Smooth muscle cell (in vitro differentiated cells): ENCODE measurements around the gene FEM1A. TPM values are rescaled to one million over a fixed set of nuclear protein-coding genes. Genes with fewer than 3 reads are reported as not detected.

Experiments
- DNase-seq: peaks from one replicate; lab custom pipeline; 2025; ENCODE audit not compliant: unreplicated experiment; lab: John Stamatoyannopoulos, UW
- H2AFZ ChIP-seq: fragments of 200-600 bp; sonication (generic); 2 replicates; pipeline ENCODE4 v1.6.0; 2016; ENCODE audit warnings: antibody characterized with exemption, low read depth, mild to moderate bottlenecking
- H3F3A ChIP-seq: fragments of 200-600 bp; sonication (generic); 2 replicates; pipeline ENCODE4 v1.6.0; 2017; ENCODE audit warnings: antibody characterized with exemption, low read depth
- H3K27ac ChIP-seq: fragments of 200-600 bp; sonication (generic); 2 replicates; pipeline ENCODE4 v1.5.1; 2016; ENCODE audit warnings: low read depth, mild to moderate bottlenecking
- H3K27me3 ChIP-seq: fragments of 200-600 bp; sonication (generic); 2 replicates; pipeline ENCODE4 v1.6.1; 2016; ENCODE audit warnings: low read depth, mild to moderate bottlenecking
- H3K36me3 ChIP-seq: fragments of 200-600 bp; sonication (generic); 2 replicates; pipeline ENCODE4 v1.5.1; 2016; ENCODE audit warnings: low read depth
- H3K4me1 ChIP-seq: fragments of 200-600 bp; sonication (generic); 2 replicates; pipeline ENCODE4 v1.5.1; 2016; ENCODE audit warnings: low read depth
- H3K4me2 ChIP-seq: fragments of 200-600 bp; sonication (generic); 2 replicates; pipeline ENCODE4 v1.6.0; 2016; ENCODE audit warnings: mild to moderate bottlenecking
- H3K4me3 ChIP-seq: fragments of 200-600 bp; sonication (generic); 2 replicates; pipeline ENCODE4 v1.5.1; 2016; ENCODE audit warnings: mild to moderate bottlenecking
- H3K79me2 ChIP-seq: fragments of 200-600 bp; sonication (generic); 2 replicates; pipeline ENCODE4 v1.6.0; 2016; ENCODE audit warnings: low read depth, mild to moderate bottlenecking
- H3K9ac ChIP-seq: fragments of 200-600 bp; sonication (generic); 2 replicates; pipeline ENCODE4 v1.6.0; 2016; ENCODE audit warnings: low read depth
- H3K9me3 ChIP-seq: fragments of 200-600 bp; sonication (generic); replicated peaks from 2 replicates; pipeline ENCODE4 v1.5.1; 2016; ENCODE audit warnings: low read depth
- H4K20me1 ChIP-seq: fragments of 200-600 bp; sonication (generic); 2 replicates; pipeline ENCODE4 v1.6.0; 2016; ENCODE audit warnings: low read depth
- WGBS: methylation state at CpG from one replicate; pipeline ENCODE4 v1.1.7; 2016; ENCODE audit warnings: low lambda C conversion rate; 5-methylcytosine and 5-hydroxymethylcytosine counted together
- polyA plus RNA-seq: library from polyadenylated mRNA; unstranded; fragments of >200 nt; fragmentation: Nextera tagmentation; extraction: Ambion mirVana; gene quantifications from 2 replicates; pipeline ENCODE4 v1.2.1, GENCODE V29; 2016
- total RNA-seq: library from RNA; depleted of rRNA; stranded (reverse); fragments of >200 nt; gene quantifications from 2 replicates; pipeline ENCODE4 v1.2.3, GENCODE V29; 2014
- TF ChIP-seq, protein P1 (sequence below): fragments of 200-600 bp; sonication (generic); IDR thresholded peaks from 2 replicates; pipeline ENCODE4 v1.5.1; 2017; ENCODE audit warnings: borderline replicate concordance, mild to moderate bottlenecking, antibody characterized with exemption; ENCODE audit not compliant: insufficient read depth, poor library complexity, severe bottlenecking

Gene FEM1A
- total and polyA plus RNA-seq, 2 experiments from 2014 or later = 1.6 to 7.1 TPM

DNA sequence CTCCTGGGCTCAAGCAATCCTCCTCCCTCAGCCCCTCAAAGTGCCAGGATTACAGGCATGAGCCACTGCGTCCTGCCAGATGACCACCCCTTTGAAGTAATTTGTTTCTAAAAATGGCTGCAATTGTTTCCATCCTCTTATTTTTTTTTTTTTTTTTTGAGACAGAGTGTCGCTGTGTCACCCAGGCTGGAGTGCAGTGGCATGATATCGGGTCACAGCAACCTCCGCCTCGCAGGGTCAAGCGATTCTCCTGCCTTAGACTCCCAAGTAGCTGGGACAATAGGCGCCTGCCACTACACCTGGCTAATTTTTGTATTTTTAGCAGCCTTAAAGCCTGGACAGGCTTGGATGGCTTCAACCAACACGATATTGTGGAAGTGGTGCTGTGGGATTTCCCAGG is 45.5 kb upstream of the FEM1A start:
- Histone ChIP-seq H3K4me2 (no peak overlapping the region), H3K9ac (no peak overlapping the region), H3K4me1 (no peaks in the 10 kb centered on the region), H3K4me3 (no peak overlapping the region), H4K20me1 (no peaks in the 10 kb centered on the region), H2AFZ (no peak overlapping the region), H3F3A (peaks cover 2% of the 10 kb centered on the region), H3K27me3 (peaks cover 4% of the 10 kb centered on the region), H3K79me2 (no peaks in the 10 kb centered on the region), H3K9me3 (no peaks in the 10 kb centered on the region), H3K36me3 (no peaks in the 10 kb centered on the region), H3K27ac (no peak overlapping the region)
- DNase-seq = no peak
- TF ChIP-seq, protein P1, sequence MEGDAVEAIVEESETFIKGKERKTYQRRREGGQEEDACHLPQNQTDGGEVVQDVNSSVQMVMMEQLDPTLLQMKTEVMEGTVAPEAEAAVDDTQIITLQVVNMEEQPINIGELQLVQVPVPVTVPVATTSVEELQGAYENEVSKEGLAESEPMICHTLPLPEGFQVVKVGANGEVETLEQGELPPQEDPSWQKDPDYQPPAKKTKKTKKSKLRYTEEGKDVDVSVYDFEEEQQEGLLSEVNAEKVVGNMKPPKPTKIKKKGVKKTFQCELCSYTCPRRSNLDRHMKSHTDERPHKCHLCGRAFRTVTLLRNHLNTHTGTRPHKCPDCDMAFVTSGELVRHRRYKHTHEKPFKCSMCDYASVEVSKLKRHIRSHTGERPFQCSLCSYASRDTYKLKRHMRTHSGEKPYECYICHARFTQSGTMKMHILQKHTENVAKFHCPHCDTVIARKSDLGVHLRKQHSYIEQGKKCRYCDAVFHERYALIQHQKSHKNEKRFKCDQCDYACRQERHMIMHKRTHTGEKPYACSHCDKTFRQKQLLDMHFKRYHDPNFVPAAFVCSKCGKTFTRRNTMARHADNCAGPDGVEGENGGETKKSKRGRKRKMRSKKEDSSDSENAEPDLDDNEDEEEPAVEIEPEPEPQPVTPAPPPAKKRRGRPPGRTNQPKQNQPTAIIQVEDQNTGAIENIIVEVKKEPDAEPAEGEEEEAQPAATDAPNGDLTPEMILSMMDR = no peak
- WGBS = 87% methylated on average over 8 of the region's 8 CpGs

DNA sequence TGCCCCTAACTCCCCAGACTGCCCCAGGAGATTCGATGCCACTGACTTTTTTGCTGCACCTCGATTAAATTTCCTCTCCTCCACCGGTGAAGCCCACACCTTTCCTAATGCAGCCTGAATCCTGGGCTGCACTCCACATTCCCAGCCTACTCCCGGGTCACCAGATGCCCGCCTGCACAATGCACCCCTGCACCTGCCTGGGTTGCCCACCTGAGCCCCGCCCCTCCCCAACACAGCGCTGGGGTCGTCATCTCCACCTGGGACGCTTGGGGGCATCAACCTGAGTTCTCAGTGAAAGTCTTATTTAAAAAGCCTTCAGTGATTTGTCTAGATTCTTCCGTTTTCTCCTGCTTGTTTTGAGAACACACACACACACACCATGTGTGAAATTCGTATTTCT is 43.3 kb upstream of the FEM1A start:
- Histone ChIP-seq H3K79me2 (no peaks in the 10 kb centered on the region), H3K4me2 (no peak overlapping the region), H3K27ac (no peak overlapping the region), H3K9me3 (no peaks in the 10 kb centered on the region), H2AFZ (no peak overlapping the region), H3K9ac (no peak overlapping the region), H3K4me1 (no peaks in the 10 kb centered on the region), H3K4me3 (no peak overlapping the region), H3K36me3 (no peaks in the 10 kb centered on the region), H3K27me3 (peaks cover 4% of the 10 kb centered on the region), H4K20me1 (no peaks in the 10 kb centered on the region), H3F3A (peaks cover 2% of the 10 kb centered on the region)
- 53% methylated on average over 11 of the region's 11 CpGs for WGBS
- TF ChIP-seq, protein P1 = no peak
- no peak for DNase-seq

DNA sequence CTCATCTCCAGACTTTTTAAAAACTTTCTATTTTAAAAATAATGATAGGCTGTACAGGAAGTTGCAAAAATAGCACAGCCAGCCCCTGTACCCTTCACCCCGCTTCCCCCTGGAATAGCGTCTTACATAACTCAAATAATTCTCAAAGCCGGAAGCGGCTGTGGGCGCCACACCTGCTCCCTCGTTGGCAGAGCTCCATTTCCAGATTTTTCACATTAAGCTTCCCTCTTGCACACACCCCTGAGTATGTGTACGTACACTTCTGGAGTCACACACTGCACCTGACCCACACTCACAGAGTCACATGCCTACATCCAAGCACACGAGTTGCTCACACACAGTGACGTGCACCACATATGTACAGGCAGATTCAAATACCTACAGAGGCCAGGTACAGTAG is 42.9 kb upstream of the FEM1A start:
- Histone ChIP-seq H3K9me3 (no peaks in the 10 kb centered on the region), H3K9ac (no peak overlapping the region), H3K27ac (no peak overlapping the region), H3K4me3 (no peak overlapping the region), H3F3A (peaks cover 2% of the 10 kb centered on the region), H3K27me3 (peaks cover 4% of the 10 kb centered on the region), H3K79me2 (no peaks in the 10 kb centered on the region), H4K20me1 (no peaks in the 10 kb centered on the region), H3K4me1 (no peaks in the 10 kb centered on the region), H3K4me2 (no peak overlapping the region), H3K36me3 (no peaks in the 10 kb centered on the region), H2AFZ (no peak overlapping the region)
- DNase-seq = no peak
- TF ChIP-seq, protein P1 = no peak
- WGBS = 92% methylated on average over 9 of the region's 9 CpGs

DNA sequence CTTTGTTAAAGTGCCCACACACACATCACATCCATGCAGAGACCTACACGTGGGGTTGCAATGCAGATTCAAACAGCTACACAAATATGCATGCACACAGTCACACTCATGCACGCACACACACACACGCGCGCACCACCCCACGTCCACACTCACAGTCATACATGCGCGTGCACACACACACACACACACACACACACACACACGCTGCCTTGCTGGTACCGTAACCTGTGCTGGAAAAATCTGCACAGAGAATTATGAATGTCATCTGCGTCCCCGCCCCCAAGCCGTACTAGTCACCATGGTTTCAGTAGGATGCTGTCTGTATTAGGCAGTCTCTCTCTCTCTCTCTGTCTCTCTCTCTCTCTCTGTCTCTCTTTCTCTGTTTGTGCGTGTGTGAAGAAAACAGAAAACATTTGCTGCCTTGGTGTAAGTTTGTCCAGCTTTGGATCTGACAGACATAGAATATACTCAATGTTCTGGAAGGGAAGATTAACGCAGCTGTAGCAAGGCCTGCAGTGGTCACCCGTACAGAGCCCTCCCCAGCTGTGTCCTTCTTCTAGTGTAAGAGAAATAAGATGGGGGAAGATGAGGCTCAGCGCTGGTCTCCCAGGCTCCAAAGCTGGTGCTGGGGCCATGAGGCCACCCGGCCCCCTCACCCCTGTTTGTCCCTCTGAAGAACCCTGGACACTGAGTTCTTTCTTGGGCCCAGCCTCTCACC is 41.5 kb upstream of the FEM1A start:
- TF ChIP-seq, protein P1 = no peak
- H4K20me1 ChIP-seq = no peaks in the 10 kb centered on the region
- H3K27ac ChIP-seq = no peak overlapping the region
- H3K36me3 ChIP-seq = no peaks in the 10 kb centered on the region
- 91% methylated on average over 18 of the region's 18 CpGs for WGBS
- no peak overlapping the region for H2AFZ ChIP-seq
- H3K9me3 ChIP-seq = no peaks in the 10 kb centered on the region
- peaks cover under 1% of the 10 kb centered on the region for H3F3A ChIP-seq
- DNase-seq = no peak
- no peaks in the 10 kb centered on the region for H3K4me1 ChIP-seq
- H3K79me2 ChIP-seq = no peaks in the 10 kb centered on the region
- no peak overlapping the region for H3K9ac ChIP-seq
- H3K27me3 ChIP-seq = peaks cover 4% of the 10 kb centered on the region
- H3K4me2 ChIP-seq = no peak overlapping the region
- no peak overlapping the region for H3K4me3 ChIP-seq
